Uterus (tissue), 4 donors: Measurements from ENCODE around the gene DCC. TPM values are rescaled to one million over a fixed set of nuclear protein-coding genes. Genes with fewer than 3 reads are reported as not detected.

Source experiments
- DNase-seq, 2 donors: peaks; one replicate each; pipeline ENCODE4 v3.0.0-alpha.2; 2019 to 2020
- H3K27ac ChIP-seq, 2 donors: fragments of 200-600 bp; sonication (generic); 1 replicate in 1 of 2; 2 replicates in 1 of 2; pipeline ENCODE4 v1.5.1; 2016 to 2018
- H3K27me3 ChIP-seq, 2 donors: fragments of 200-600 bp; sonication (generic); one replicate each; pipeline ENCODE4 v1.5.1; 2018 to 2019; ENCODE audit warnings: control low read depth in 1 of 2
- H3K36me3 ChIP-seq, 2 donors: fragments of 200-600 bp; sonication (generic); one replicate each; pipeline ENCODE4 v1.5.1; 2019; ENCODE audit warnings: control low read depth in 1 of 2
- H3K4me1 ChIP-seq, 2 donors: fragments of 200-600 bp; sonication (generic); one replicate each; pipeline ENCODE4 v1.5.1; 2018 to 2019; ENCODE audit warnings: control low read depth in 1 of 2
- H3K4me3 ChIP-seq, 2 donors: fragments of 200-600 bp; sonication (generic); 1 replicate in 1 of 2; 2 replicates in 1 of 2; pipeline ENCODE4 v1.5.1; 2018 to 2019; ENCODE audit warnings: mild to moderate bottlenecking in 1 of 2
- H3K9me3 ChIP-seq, 2 donors: fragments of 200-600 bp; sonication (generic); one replicate each; pipeline ENCODE4 v1.5.1; 2019; ENCODE audit warnings: control low read depth in 1 of 2
- CTCF ChIP-seq, 4 experiments: fragments of 200-600 bp in 2 of 4; fragments of 450-650 bp in 2 of 4; sonication (generic) in 2 of 4; IDR thresholded peaks; one replicate each; pipeline ENCODE4 v1.5.1; 2016 to 2019; ENCODE audit warnings: antibody characterized with exemption in 4 of 4, mild to moderate bottlenecking in 2 of 4, moderate library complexity in 1 of 4
- POLR2A ChIP-seq, 2 donors: fragments of 450-650 bp; IDR thresholded peaks; one replicate each; pipeline ENCODE4 v1.6.1; 2016; ENCODE audit warnings: antibody characterized with exemption in 2 of 2, mild to moderate bottlenecking in 1 of 2, moderate library complexity in 1 of 2
- intact Hi-C: fragments of 100-400 bp; cut with DNase I; formaldehyde crosslinking; loops from one replicate; pipeline ENCODE4 v1.15.1; 2023; ENCODE audit warnings: low total_unique reads
- microRNA-seq: library from miRNA; unstranded; fragments of <30 nt; microRNA quantifications from one replicate; pipeline ENCODE4, GENCODE V29; 2016; ENCODE audit warnings: borderline microRNAs expressed, borderline replicate concordance
- small RNA-seq: library from RNA; depleted of rRNA; stranded (forward); fragments of <200 nt; gene quantifications from one replicate; pipeline ENCODE3, GENCODE V24; 2016
- total RNA-seq, 4 donors: library from RNA; depleted of rRNA in 3 of 4; stranded (reverse); fragments of >200 nt in 3 of 4; gene quantifications; one replicate each; pipeline versions ENCODE4 v1.1.0 to v1.2.4, GENCODE V29; 2014 to 2023
- donor health status: DM: yes; HTN: yes; CAD: no.

DCC gene
- total RNA-seq, 4 donors from 2014 or later = 0.40 to 3.2 TPM; not detected in 2

- DNase-seq = no peak
- H3K9me3 ChIP-seq = no peaks in the 10 kb centered on the region
- H3K4me3 ChIP-seq = no peak overlapping the region
- H3K27ac ChIP-seq = no peak overlapping the region
- H3K36me3 ChIP-seq = no peaks in the 10 kb centered on the region
- no peaks in the 10 kb centered on the region for H3K27me3 ChIP-seq
- no peaks in the 10 kb centered on the region for H3K4me1 ChIP-seq
- no peak for TF ChIP-seq POLR2A (IDR thresholded peaks at IDR 0.05)
- no peak for TF ChIP-seq CTCF (IDR thresholded peaks at IDR 0.05)
- intact Hi-C loops = no loop called here
Observed at GRCh38 chr18:53566626-53567025, 1226.6 kb downstream of the DCC start.

- Histone ChIP-seq H3K27me3 (no peaks in the 10 kb centered on the region), H3K36me3 (no peaks in the 10 kb centered on the region), H3K4me3 (no peak overlapping the region), H3K9me3 (no peaks in the 10 kb centered on the region), H3K4me1 (no peaks in the 10 kb centered on the region), H3K27ac (no peak overlapping the region)
- intact Hi-C loops = no loop called here
- DNase-seq = no peak
- peak in 3 of 4 experiments; percentile 13 to 30 (median 17) for TF ChIP-seq CTCF (IDR thresholded peaks at IDR 0.05)
- no peak for TF ChIP-seq POLR2A (IDR thresholded peaks at IDR 0.05)
Observed at GRCh38 chr18:53567929-53568574, 1228.1 kb downstream of the DCC start.

Small RNAs within 50 kb of the gene (microRNA-seq; reads per million reads assigned to microRNA genes)
- not detected for gene MIR4528

Small RNAs within 50 kb of the gene (small RNA-seq; reads per million reads assigned to genes)
- gene AC011155.1 (not detected), gene MIR4528 (not detected)
